ENCODE results near the gene KRT82.

- TF ChIP-seq CTCF (IDR thresholded peaks at IDR 0.05), result no peak
- TF ChIP-seq POLR2A (IDR thresholded peaks at IDR 0.05), result no peak
Measured at GRCh38 chr12:52438305-52439301, 32.5 kb upstream of the KRT82 start.

All from testis (tissue), 2 donors.